Stimulated activated CD4-positive, alpha-beta T cell treated with anti-CD3 and anti-CD28 coated beads, TNF-alpha, amount 100 ng/mL, for 1 hour (primary cell): ENCODE data around the gene LRRC4C.

Experiments
- DNase-seq, 3 donors: peaks; one replicate each; pipeline ENCODE4 v3.0.0-alpha.2; 2020; ENCODE audit warnings: low read depth in 3 of 3, low spot score in 1 of 3

LRRC4C gene

GRCh38 chr11:40388097-40388818, 1071.2 kb downstream of the LRRC4C start:
- no peak for DNase-seq

GRCh38 chr11:40387240-40387980, 1072.0 kb downstream of the LRRC4C start:
- DNase-seq = no peak

GRCh38 chr11:40384991-40385390, 1074.5 kb downstream of the LRRC4C start:
- no peak for DNase-seq

- DNase-seq = no peak
Observed at GRCh38 chr11:40381481-40381880, 1078.0 kb downstream of the LRRC4C start.

GRCh38 chr11:40380835-40381234, 1078.6 kb downstream of the LRRC4C start:
- no peak for DNase-seq

- DNase-seq = no peak
Observed at GRCh38 chr11:40376331-40376730, 1083.1 kb downstream of the LRRC4C start.

GRCh38 chr11:40370821-40371616, 1088.4 kb downstream of the LRRC4C start:
- DNase-seq = no peak

- no peak for DNase-seq
Observed at GRCh38 chr11:40360206-40360798, 1099.2 kb downstream of the LRRC4C start.

GRCh38 chr11:40354121-40354520, 1105.3 kb downstream of the LRRC4C start:
- no peak for DNase-seq

GRCh38 chr11:40340911-40341310, 1118.5 kb downstream of the LRRC4C start:
- no peak for DNase-seq

- no peak for DNase-seq
Observed at GRCh38 chr11:40338739-40339138, 1120.7 kb downstream of the LRRC4C start.

GRCh38 chr11:40338062-40338461, 1121.4 kb downstream of the LRRC4C start:
- no peak for DNase-seq

- DNase-seq = no peak
Observed at GRCh38 chr11:40337118-40337517, 1122.3 kb downstream of the LRRC4C start.

- DNase-seq = no peak
Observed at GRCh38 chr11:40328890-40329614, 1130.4 kb downstream of the LRRC4C start.

GRCh38 chr11:40323241-40323640, 1136.2 kb downstream of the LRRC4C start:
- DNase-seq = no peak

- no peak for DNase-seq
Observed at GRCh38 chr11:40321537-40321936, 1137.9 kb downstream of the LRRC4C start.

GRCh38 chr11:40316171-40316570, 1143.3 kb downstream of the LRRC4C start:
- DNase-seq = no peak

- no peak for DNase-seq
Observed at GRCh38 chr11:40315122-40315521, 1144.3 kb downstream of the LRRC4C start.

- DNase-seq = no peak
Observed at GRCh38 chr11:40314327-40314726, 1145.1 kb downstream of the LRRC4C start.

GRCh38 chr11:40306938-40307548, 1152.4 kb downstream of the LRRC4C start:
- no peak for DNase-seq
